Activated gamma-delta T cell (primary cell): ENCODE measurements around the gene ECT2L.

Source experiments
- DNase-seq: peaks from one replicate; lab custom pipeline; 2025; lab: John Stamatoyannopoulos, UW
- total RNA-seq, 2 donors: gene quantifications; one replicate each; lab custom pipeline; 2026; lab: John Stamatoyannopoulos, UW

Gene ECT2L, protein sequence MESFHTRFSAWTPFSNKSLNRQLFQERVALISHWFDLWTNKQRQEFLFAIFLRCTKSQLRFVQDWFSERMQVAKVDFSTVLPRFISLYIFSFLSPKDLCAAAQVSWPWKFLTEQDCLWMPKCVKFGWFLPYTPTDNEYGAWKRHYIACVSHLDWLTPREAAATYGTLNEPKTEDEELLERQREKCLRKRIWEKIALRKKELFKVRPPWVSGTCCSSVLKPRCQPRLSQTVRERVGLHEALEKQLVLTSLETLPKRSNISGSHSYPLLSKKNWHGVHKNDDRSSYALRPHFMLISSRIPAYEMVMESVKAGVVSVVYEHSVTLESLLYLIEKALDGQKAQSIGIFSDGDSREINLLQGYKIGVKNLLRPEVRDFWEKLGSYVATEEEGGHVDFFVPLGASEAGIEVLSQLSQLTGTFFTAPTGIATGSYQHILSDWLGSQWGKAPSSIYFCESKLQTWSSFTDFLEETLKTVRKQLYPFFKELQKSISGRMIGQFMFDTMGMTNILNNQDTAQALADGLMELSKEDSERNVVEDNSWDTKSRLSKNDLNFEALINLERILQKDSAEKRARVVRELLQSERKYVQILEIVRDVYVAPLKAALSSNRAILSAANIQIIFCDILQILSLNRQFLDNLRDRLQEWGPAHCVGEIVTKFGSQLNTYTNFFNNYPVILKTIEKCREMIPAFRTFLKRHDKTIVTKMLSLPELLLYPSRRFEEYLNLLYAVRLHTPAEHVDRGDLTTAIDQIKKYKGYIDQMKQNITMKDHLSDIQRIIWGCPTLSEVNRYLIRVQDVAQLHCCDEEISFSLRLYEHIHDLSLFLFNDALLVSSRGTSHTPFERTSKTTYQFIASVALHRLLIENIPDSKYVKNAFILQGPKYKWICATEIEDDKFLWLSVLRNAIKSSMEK
- total RNA-seq: 0.22 to 0.77 reads per million in 2 donors

- no peak for DNase-seq
Measured at GRCh38 chr6:138795809-138796603, at the start of gene ECT2L. Gene ECT2L, plus strand, starts transcription at chr6:138796087. Its CDS starts 17,188 bp downstream, at chr6:138813275.

GRCh38 chr6:138752017-138752416, 43.9 kb upstream of the ECT2L start:
- DNase-seq: no peak

DNA sequence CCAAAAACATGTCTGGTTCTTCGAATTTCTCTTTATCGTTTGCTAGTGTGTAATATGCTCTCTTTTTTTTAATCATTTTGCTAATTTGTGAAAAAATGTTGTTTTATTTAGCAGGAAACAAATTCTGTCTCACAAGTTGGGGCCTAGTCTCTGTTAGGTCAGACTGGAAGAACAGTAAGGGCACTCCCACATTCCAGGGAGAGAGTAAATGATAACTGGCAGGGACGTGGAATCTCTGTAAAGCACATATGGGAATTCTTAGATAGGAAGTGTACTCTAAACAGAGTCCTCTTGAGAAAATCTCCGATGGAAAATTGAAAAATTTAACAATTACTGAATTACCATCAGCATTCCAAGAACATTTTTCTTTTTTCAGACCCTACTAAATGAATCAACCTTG, 38.8 kb upstream of the ECT2L start:
- DNase-seq: no peak

- DNase-seq: no peak
Measured at GRCh38 chr6:138765896-138766655, 29.8 kb upstream of the ECT2L start.

- no peak for DNase-seq
Measured at GRCh38 chr6:138769102-138769676, 26.7 kb upstream of the ECT2L start.

DNA sequence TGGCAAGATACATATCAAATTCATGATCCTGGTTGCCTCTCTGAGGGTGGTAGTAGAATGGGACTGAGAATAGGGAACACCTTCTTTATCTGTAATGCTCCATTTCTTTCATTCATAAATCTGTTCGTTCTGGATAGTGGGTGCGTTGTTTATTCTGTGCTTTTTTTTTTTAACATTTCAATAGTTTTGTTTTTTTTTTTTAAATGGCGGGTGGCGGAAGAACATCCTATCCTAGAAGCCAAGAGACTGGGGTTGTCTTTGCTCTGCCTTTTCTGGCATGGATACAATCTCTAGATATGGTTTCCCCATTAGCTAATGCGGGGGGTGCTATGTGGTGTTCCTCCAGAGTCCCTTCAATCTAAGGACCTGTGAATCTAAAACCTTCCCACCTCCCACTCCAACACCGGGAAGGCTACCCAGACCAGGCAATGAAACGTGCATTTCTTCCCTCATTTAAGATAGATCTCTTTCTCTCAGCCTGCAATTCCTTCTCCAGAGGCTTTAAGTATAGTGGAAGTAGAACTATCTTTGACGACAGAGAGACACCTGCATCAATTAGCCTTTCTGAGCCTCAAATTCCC, 23.2 kb upstream of the ECT2L start:
- no peak for DNase-seq

GRCh38 chr6:138773177-138774091, 22.5 kb upstream of the ECT2L start, which contains the start of gene CCDC28A:
Gene CCDC28A, plus strand, starts transcription at chr6:138773769. Its CDS starts 2,352 bp downstream, at chr6:138776121.
- DNase-seq: peak; percentile 49

- DNase-seq: no peak
Measured at GRCh38 chr6:138774370-138774769, 21.5 kb upstream of the ECT2L start.

DNA sequence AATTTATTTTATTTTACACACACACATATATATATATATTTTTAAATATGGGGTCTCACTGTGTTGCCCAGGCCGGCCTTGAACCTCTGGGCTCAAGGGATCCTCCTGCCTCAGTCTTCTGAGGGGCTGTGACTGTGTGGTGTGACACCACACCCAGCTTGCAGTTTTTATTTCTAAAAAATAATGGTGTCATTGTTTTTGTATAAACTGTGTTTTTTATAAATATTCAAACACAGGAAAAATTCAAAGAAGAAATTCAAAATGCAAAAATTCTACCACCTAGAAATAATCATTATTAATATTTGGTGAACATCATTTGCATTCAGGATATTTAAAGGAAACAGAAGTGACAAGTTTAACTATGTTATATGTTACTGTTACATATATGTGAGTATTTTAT, 19.2 kb upstream of the ECT2L start:
- no peak for DNase-seq

DNA sequence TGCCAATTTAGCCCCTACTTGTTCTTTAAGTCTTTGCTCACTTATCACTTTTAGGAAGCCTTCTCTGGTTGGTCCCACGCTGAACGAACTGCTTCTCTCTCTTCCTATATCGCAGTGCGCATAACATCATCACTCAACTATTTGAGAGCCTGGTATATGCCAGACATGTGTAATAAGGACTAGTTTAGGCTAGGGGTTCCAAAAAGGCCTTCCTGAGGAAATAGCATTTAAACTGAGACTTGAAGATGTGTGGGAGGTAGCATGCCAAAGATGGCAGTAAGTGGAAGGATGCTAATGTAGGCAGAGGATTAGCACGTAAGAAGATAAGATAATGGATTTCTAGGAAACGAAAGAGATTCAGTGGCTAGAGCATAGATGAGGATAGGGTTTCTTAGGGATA, 17.6 kb upstream of the ECT2L start:
- no peak for DNase-seq

DNA sequence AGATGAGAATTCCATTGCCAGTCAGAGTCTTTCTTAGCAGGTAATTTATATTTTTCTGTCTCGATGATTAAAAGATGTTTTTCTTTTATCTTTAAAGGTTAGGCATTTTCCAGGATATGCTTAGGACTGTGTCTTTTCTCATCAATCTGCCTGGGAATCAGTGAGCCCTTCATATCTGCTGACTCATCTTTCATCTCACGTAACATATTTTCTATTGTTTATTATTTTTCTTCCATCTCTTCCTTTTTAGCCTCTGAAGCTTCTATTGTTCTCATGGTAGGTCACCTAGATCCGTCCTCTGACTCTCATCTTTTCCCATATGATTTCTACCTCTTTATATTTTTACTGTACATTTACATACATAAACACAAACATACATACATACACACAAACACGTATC, 13.6 kb upstream of the ECT2L start:
- no peak for DNase-seq

DNA sequence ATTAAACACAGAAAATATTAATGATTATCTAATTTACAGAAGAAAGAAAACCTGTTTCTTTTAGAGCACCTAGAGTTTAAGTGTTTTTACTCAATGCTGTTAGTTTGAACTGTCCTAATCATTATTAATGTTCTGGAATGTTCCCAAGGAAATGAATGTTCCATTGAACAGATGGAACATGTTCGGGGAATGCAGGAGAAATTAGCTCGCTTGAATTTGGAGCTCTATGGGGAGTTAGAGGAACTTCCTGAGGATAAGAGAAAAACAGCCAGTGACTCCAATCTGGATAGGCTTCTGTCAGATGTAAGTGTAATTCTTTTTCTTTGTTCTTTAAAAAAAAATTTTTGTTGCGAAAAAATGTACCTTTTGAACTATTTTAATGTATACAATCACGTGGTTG, 10.8 kb upstream of the ECT2L start:
- DNase-seq: no peak

DNA sequence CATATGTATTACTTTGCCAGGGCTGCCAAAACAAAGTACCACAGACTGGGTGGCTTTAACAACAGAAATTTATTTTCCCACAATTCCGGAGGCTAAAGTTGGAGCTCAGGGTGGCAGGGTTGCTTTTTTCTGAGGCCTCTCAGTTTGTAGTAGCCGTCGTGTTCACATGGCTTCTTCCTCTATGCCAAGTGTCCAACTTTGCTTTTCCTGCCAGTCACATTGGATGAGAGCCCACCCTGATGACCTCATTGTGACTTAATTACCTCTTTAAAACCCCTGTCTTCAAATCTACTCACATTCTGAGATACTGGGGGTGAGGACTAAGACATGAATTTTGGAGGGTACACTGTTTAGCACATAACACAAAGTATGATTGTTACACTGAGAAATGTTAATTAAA, 9.9 kb upstream of the ECT2L start:
- DNase-seq: no peak

- no peak for DNase-seq
Measured at GRCh38 chr6:138787138-138787537, 8.7 kb upstream of the ECT2L start.

DNA sequence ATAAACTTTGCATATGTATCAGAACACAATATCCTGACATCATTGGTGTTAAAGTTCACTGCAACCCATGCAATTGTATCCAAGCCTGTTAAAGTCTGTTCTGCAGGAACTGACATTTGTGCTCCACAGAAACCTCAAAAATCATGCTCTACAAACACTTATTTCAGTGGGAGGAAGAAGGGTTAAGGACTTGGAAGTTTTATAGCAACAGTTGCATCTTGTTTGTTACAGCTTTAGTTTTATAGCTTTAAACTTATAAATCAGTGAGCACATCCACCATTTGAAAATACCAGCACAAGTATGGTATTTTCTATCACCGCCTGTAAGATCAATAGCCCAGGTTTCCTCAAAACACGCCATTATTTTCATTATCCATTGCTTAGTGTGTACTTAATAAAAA, 884 bp downstream of the ECT2L start:
- no peak for DNase-seq

- no peak for DNase-seq
Measured at GRCh38 chr6:138797806-138798446, 2.0 kb downstream of the ECT2L start.

GRCh38 chr6:138800377-138801150, 4.7 kb downstream of the ECT2L start:
- no peak for DNase-seq

DNA sequence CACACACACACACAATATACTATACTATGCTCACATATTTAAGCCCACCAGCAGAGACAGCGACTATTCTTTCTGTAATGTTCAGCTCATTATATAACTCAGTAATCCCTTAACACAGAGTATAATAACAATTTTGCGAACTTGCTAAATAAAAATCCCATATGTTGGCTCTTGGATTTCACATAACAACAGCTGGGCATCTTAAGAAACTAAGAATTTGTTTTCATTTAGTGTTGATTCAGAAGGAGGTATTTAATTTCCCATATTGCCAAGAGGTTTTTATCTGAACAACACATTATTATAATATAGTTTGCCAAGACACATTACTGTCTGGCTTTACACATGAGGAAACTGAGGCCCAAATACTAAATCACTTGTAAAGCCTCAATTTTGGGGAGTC, 7.4 kb downstream of the ECT2L start:
- DNase-seq: no peak
